OCI-LY3 (cell line): ENCODE results near the gene UNC5C.

Source experiments
- EZH2phosphoT487 ChIP-seq: fragments of 200-600 bp; shearing (Covaris generic); IDR thresholded peaks from 2 replicates; pipeline ENCODE4 v1.6.1; 2018; ENCODE audit warnings: antibody characterized with exemption, mixed run types, low read depth
- TF ChIP-seq, protein P1 (sequence below): fragments of 200-600, 300-600 bp; sonication (generic); IDR thresholded peaks from 2 replicates; pipeline ENCODE4 v1.5.1; 2014; ENCODE audit warnings: antibody characterized with exemption, low read length, low read depth

DNA sequence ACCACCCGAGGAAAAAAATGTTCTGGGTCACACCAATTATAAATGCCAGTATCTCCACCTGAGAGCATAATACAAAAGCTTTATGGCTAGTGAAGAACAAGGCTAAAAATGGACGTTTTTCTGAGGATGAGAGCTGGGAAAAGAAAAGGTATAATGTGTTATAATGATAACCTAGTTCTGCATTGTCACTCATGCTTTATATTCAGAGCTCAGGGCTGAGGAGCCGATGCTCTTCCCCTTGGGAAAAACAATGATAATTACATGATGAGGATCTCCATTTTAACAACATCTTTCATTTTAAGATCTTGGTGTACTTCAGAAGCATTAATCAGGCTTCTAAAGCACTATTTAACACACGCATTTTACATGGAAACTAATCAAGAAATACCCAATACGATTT is 333.7 kb downstream of the UNC5C start:
- TF ChIP-seq, protein P1, sequence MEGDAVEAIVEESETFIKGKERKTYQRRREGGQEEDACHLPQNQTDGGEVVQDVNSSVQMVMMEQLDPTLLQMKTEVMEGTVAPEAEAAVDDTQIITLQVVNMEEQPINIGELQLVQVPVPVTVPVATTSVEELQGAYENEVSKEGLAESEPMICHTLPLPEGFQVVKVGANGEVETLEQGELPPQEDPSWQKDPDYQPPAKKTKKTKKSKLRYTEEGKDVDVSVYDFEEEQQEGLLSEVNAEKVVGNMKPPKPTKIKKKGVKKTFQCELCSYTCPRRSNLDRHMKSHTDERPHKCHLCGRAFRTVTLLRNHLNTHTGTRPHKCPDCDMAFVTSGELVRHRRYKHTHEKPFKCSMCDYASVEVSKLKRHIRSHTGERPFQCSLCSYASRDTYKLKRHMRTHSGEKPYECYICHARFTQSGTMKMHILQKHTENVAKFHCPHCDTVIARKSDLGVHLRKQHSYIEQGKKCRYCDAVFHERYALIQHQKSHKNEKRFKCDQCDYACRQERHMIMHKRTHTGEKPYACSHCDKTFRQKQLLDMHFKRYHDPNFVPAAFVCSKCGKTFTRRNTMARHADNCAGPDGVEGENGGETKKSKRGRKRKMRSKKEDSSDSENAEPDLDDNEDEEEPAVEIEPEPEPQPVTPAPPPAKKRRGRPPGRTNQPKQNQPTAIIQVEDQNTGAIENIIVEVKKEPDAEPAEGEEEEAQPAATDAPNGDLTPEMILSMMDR: no peak
- no peak for TF ChIP-seq EZH2phosphoT487
